Lung (tissue), 12 donors: ENCODE data around the gene ARID1A. TPM values are rescaled to one million over a fixed set of nuclear protein-coding genes. Genes with fewer than 3 reads are reported as not detected.

Experiments
- ATAC-seq: fragments of 200-7000 bp; cut with Tn5 transposase; one replicate; pipeline ENCODE4 v1.9.1; 2020; ENCODE audit warnings: moderate number of reproducible peaks; ENCODE audit not compliant: insufficient read depth, low FRiP score
- DNase-seq, 3 donors: peaks; one replicate each; pipeline ENCODE4 v3.0.0-alpha.2; 2013 to 2017
- H3K27ac ChIP-seq, 2 donors: one replicate each; pipeline ENCODE4 v1.5.1; 2013; ENCODE audit warnings: mild to moderate bottlenecking in 2 of 2, moderate library complexity in 2 of 2, control low read depth in 1 of 2, inconsistent platforms in 1 of 2, low read depth in 1 of 2, low read length in 1 of 2
- H3K27me3 ChIP-seq, 3 donors: one replicate each; pipeline ENCODE4 v1.5.1; 2013; ENCODE audit warnings: low read length in 2 of 3; ENCODE audit not compliant: control insufficient read depth in 3 of 3, insufficient read depth in 3 of 3
- H3K36me3 ChIP-seq, 4 donors: one replicate each; pipeline ENCODE4 v1.5.1; 2013; ENCODE audit warnings: low read length in 4 of 4, mild to moderate bottlenecking in 1 of 4, moderate library complexity in 1 of 4; ENCODE audit not compliant: control insufficient read depth in 4 of 4, insufficient read depth in 4 of 4
- H3K4me1 ChIP-seq, 5 donors: one replicate each; pipeline ENCODE4 v1.5.1; 2013; ENCODE audit warnings: low read length in 5 of 5, mild to moderate bottlenecking in 2 of 5, moderate library complexity in 1 of 5; ENCODE audit not compliant: control insufficient read depth in 5 of 5, insufficient read depth in 5 of 5
- H3K4me3 ChIP-seq: one replicate; pipeline ENCODE4 v1.5.1; 2013; ENCODE audit warnings: mild to moderate bottlenecking, control low read depth, moderate library complexity
- H3K9ac ChIP-seq, 2 donors: one replicate each; pipeline ENCODE4 v1.5.1; 2013; ENCODE audit warnings: low read length in 2 of 2, control low read depth in 1 of 2; ENCODE audit not compliant: insufficient read depth in 1 of 2
- H3K9me3 ChIP-seq, 4 donors: one replicate each; pipeline ENCODE4 v1.5.1; 2013; ENCODE audit warnings: low read length in 3 of 4, mild to moderate bottlenecking in 1 of 4, moderate library complexity in 1 of 4; ENCODE audit not compliant: control insufficient read depth in 4 of 4, insufficient read depth in 3 of 4
- CTCF ChIP-seq: IDR thresholded peaks from 2 replicates; pipeline ENCODE4 v1.5.1; 2012; ENCODE audit warnings: mild to moderate bottlenecking; ENCODE audit errors: control extremely low read depth, extremely low read depth
- WGBS, 2 donors: extraction: QIAGEN DNeasy Blood & Tissue Kit; methylation state at CpG; one replicate each; pipeline ENCODE4 v1.1.7; 2013; 5-methylcytosine and 5-hydroxymethylcytosine counted together
- polyA plus RNA-seq, 2 donors: library from polyadenylated mRNA; stranded (reverse); fragments of 200-250 nt; gene quantifications; one replicate each; pipeline ENCODE4 v1.2.1, GENCODE V29; 2013
- total RNA-seq, 2 donors: library from RNA; depleted of rRNA in 1 of 2; stranded (reverse); fragments of >200 nt in 1 of 2; gene quantifications; one replicate each; pipeline ENCODE4 v1.2.1, GENCODE V29; 2014 to 2021
- donor health status: control.
- donor health status: control.
- donor health status: Bipolar disorder and iron deficiency.
- donor health status: healthy.
- donor health status: DM: yes; HTN: yes; CAD: no.

The ARID1A gene
- total and polyA plus RNA-seq, 4 donors = 16.1 to 119 (median 50.1) TPM

DNA sequence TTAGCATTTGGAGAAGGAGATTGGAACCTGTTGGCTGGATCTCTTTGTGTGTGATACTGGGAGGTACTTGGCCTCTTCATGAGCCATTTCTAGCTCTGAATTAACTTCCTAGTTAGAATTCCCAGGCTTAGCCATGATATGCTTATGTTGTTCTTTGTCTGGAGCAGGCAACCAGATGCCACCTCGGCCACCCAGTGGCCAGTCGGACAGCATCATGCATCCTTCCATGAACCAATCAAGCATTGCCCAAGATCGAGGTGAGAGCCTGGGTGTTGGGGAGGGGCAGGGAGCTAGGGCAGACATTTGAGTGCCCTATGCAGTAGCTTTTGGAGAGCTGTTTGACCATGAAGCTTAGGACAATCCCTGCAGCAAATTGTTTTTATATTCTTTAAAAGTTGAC lies 65.4 kb downstream of the ARID1A start:
- 63% methylated on average over 3 of the region's 3 CpGs for WGBS, 2 donors
- Histone ChIP-seq H3K27ac (no peak overlapping the region), H3K9ac (no peak overlapping the region), H3K4me1 (peaks cover 0 to 4% (median 0%) of the 10 kb centered on the region in 5 donors), H3K4me3 (no peak overlapping the region), H3K36me3 (peaks cover 24 to 50% (median 40%) of the 10 kb centered on the region in 4 donors), H3K27me3 (no peaks in the 10 kb centered on the region), H3K9me3 (no peaks in the 10 kb centered on the region)
- TF ChIP-seq CTCF = no peak
- ATAC-seq (no peak), DNase-seq (no peak)

DNA sequence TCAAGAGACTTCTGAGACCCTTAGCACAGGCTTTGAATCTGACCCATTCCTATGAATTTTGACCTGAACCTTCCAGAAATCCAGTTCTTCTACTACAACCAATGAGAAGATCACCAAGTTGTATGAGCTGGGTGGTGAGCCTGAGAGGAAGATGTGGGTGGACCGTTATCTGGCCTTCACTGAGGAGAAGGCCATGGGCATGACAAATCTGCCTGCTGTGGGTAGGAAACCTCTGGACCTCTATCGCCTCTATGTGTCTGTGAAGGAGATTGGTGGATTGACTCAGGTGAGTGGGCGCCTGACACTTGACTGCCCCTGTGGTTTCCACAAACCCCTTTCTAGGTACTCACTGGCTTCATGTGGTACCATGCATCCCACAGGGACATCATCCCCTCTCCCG lies 71.9 kb downstream of the ARID1A start:
- no peak for DNase-seq
- Histone ChIP-seq H3K27me3 (no peaks in the 10 kb centered on the region), H3K9me3 (no peaks in the 10 kb centered on the region), H3K4me1 (peaks cover 9 to 21% (median 16%) of the 10 kb centered on the region in 5 donors), H3K27ac (peak overlapping the region in 1 of 2 donors; percentile 35), H3K36me3 (peaks cover 43 to 68% (median 56%) of the 10 kb centered on the region in 4 donors), H3K4me3 (no peak overlapping the region), H3K9ac (peak overlapping the region in 1 of 2 donors; percentile 51)
- ATAC-seq = no peak
- no peak for TF ChIP-seq CTCF
- WGBS, 2 donors = 81 to 89% methylated on average over 4 of the region's 4 CpGs

- 17 to 26% methylated on average over 3 of the region's 3 CpGs for WGBS, 2 donors
- peak overlapping the region in 1 of 2 donors; percentile 64 for H3K27ac ChIP-seq
- peaks cover 9 to 21% (median 16%) of the 10 kb centered on the region in 5 donors for H3K4me1 ChIP-seq
- H3K27me3 ChIP-seq = no peaks in the 10 kb centered on the region
- no peak for TF ChIP-seq CTCF
- H3K9ac ChIP-seq = no peak overlapping the region
- ATAC-seq (no peak), DNase-seq (peak; percentile 26 to 85 (median 75))
- peaks cover 47 to 72% (median 59%) of the 10 kb centered on the region in 4 donors for H3K36me3 ChIP-seq
- H3K9me3 ChIP-seq = no peaks in the 10 kb centered on the region
- no peak overlapping the region for H3K4me3 ChIP-seq
These were observed 72.9 kb downstream of the ARID1A start for GRCh38 chr1:26768755-26769154.

- Histone ChIP-seq H3K36me3 (peaks cover 64 to 77% (median 71%) of the 10 kb centered on the region in 4 donors), H3K27me3 (no peaks in the 10 kb centered on the region), H3K4me1 (peaks cover 9 to 21% (median 16%) of the 10 kb centered on the region in 5 donors), H3K9me3 (no peaks in the 10 kb centered on the region), H3K4me3 (no peak overlapping the region), H3K9ac (no peak overlapping the region), H3K27ac (peak overlapping the region; percentile 13 to 68)
- WGBS, 2 donors = 56 to 83% methylated on average over 3 of the region's 3 CpGs
- ATAC-seq = peak; percentile 21
- TF ChIP-seq CTCF = no peak
- no peak for DNase-seq
These were observed 75.4 kb downstream of the ARID1A start for GRCh38 chr1:26771285-26771642.
